Esophagus squamous epithelium (tissue), 4 donors: Measurements from ENCODE around the gene CYBC1.

Experiments
- POLR2A ChIP-seq, 4 donors: fragments of 450-650 bp; IDR thresholded peaks; one replicate each; pipeline ENCODE4 v1.6.1; 2017; ENCODE audit warnings: antibody characterized with exemption in 4 of 4, mild to moderate bottlenecking in 4 of 4, moderate library complexity in 3 of 4
- TF ChIP-seq, protein P1 (sequence below), 6 experiments: fragments of 450-650 bp in 4 of 6; fragments of 200-600 bp in 2 of 6; sonication (generic) in 2 of 6; IDR thresholded peaks; one replicate each; pipeline ENCODE4 v1.5.1; 2016 to 2019; ENCODE audit warnings: antibody characterized with exemption in 6 of 6, mild to moderate bottlenecking in 4 of 6, moderate library complexity in 4 of 6

DNA sequence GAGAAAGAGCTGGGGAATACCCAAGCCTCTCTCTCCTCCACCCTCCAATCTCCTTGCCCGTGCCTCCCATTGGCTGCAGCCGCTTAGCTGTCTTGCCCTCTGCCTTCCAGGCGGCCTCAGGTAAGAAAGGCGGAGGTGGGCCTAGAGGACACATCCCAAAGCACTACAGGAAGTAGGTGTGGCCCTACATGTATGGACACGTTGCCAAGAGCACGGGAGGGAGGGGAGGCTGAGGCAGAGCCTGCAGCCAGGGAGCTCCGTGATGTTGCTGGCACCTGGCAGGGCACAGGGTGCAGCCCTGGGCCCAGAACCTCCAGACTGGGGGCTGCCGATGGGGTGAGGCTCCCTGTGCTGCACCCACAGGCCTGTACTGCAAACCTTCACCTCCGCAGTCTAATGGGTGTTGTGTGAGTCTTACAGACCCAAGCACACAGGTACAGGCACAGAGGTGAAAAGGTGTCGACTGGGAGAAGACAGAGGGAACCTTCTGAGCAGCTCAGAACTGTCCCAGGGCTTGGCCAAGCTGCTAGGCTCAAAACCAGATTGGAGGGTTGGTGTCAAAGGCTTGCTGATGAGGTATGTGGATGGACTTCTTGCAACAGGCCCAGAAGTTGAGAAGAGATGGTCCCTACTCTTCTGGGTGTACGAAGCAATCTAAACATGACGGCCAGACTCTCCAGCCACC lies 45.4 kb upstream of the CYBC1 start:
- TF ChIP-seq, protein P1, sequence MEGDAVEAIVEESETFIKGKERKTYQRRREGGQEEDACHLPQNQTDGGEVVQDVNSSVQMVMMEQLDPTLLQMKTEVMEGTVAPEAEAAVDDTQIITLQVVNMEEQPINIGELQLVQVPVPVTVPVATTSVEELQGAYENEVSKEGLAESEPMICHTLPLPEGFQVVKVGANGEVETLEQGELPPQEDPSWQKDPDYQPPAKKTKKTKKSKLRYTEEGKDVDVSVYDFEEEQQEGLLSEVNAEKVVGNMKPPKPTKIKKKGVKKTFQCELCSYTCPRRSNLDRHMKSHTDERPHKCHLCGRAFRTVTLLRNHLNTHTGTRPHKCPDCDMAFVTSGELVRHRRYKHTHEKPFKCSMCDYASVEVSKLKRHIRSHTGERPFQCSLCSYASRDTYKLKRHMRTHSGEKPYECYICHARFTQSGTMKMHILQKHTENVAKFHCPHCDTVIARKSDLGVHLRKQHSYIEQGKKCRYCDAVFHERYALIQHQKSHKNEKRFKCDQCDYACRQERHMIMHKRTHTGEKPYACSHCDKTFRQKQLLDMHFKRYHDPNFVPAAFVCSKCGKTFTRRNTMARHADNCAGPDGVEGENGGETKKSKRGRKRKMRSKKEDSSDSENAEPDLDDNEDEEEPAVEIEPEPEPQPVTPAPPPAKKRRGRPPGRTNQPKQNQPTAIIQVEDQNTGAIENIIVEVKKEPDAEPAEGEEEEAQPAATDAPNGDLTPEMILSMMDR (IDR thresholded peaks at IDR 0.05): no peak
- peak in 1 of 4 donors; percentile 26 for TF ChIP-seq POLR2A (IDR thresholded peaks at IDR 0.05)
